Cortex of kidney (tissue), 1 donor: ENCODE measurements around the gene TBC1D3B.
"Not testable (repeated sequence)": the region's sequence is repeated elsewhere in the genome, so short reads cannot be mapped to it uniquely, and the experiment has no call there.

Source experiments
- DNase-seq: peaks from one replicate; lab custom pipeline; 2025; lab: John Stamatoyannopoulos, UW

TBC1D3B gene

GRCh38 chr17:36201102-36201501 lies 24.7 kb upstream of the TBC1D3B start:
- DNase-seq: not testable (repeated sequence)

GRCh38 chr17:36198831-36199465 lies 22.5 kb upstream of the TBC1D3B start:
- DNase-seq: no peak

- DNase-seq: no peak
Observed at GRCh38 chr17:36197387-36197703, 20.9 kb upstream of the TBC1D3B start.

GRCh38 chr17:36196131-36196486 lies 19.7 kb upstream of the TBC1D3B start:
- DNase-seq: no peak

GRCh38 chr17:36195434-36196130 lies 19.1 kb upstream of the TBC1D3B start:
- no peak for DNase-seq

- not testable (repeated sequence) for DNase-seq
Observed at GRCh38 chr17:36194832-36195433, 18.5 kb upstream of the TBC1D3B start.

GRCh38 chr17:36194147-36194831 lies 17.9 kb upstream of the TBC1D3B start:
- DNase-seq: not testable (repeated sequence)

GRCh38 chr17:36193216-36193775 lies 16.9 kb upstream of the TBC1D3B start:
- DNase-seq: no peak

GRCh38 chr17:36190549-36191330 lies 14.3 kb upstream of the TBC1D3B start:
- DNase-seq: not testable (repeated sequence)

GRCh38 chr17:36189993-36190392 lies 13.6 kb upstream of the TBC1D3B start:
- DNase-seq: not testable (repeated sequence)

- DNase-seq: no peak
Observed at GRCh38 chr17:36188891-36189306, 12.5 kb upstream of the TBC1D3B start.

GRCh38 chr17:36187943-36188665 lies 11.7 kb upstream of the TBC1D3B start:
- DNase-seq: not testable (repeated sequence)

GRCh38 chr17:36186810-36187763 lies 10.7 kb upstream of the TBC1D3B start:
- DNase-seq: not testable (repeated sequence)

- DNase-seq: no peak
Observed at GRCh38 chr17:36185416-36185815, 9.0 kb upstream of the TBC1D3B start.

GRCh38 chr17:36184023-36184765 lies 7.8 kb upstream of the TBC1D3B start:
- DNase-seq: no peak

- no peak for DNase-seq
Observed at GRCh38 chr17:36183001-36183971, 6.8 kb upstream of the TBC1D3B start.

- DNase-seq: no peak
Observed at GRCh38 chr17:36182176-36183000, 6.0 kb upstream of the TBC1D3B start.
